Limb (tissue), 2 donors: ENCODE results near the gene AMOT.

ENCODE experiments used
- DNase-seq, 2 donors: peaks; one replicate each; pipeline ENCODE4 v3.0.0-alpha.2; 2016; ENCODE audit errors: extremely low spot score in 2 of 2

Gene AMOT

DNA sequence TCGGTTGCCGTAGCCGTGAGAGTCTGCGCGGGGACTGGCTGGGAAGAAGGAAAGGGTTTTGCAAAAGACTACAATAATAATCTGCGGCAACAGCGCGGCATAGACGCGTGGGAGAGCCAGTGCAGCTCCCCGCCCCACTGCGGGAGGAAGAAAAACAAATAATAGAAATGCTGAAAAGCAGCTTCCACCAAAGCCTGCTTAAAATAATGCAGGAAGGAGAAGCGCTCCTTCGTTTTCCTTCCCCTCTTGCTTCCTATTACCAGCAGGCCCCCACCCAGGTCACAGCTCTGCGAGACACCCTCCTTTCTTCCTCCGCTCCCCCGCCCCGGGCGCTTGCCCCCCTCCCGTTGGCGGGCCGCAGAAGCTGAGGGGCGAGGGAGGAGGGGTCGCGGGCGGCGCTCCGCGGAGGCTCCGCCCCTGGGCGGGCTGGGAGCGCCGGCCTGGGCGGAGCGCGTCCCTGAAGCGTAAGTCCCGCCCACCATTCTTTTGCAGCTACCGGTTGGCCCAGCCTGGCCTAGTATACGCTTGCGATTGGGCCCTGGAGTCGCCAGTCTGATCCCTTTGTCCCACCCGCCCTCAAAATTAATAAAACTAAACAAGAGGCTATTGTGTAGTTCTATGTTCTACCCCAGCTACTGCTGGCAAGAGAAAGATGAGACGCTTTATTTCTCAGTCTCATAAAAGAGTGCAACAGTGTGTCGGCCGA is 636 bp upstream of the AMOT start:
- peak; percentile 85 to 90 for DNase-seq

GRCh38 chrX:112839856-112840255 is 775 bp downstream of the AMOT start:
- no peak for DNase-seq

GRCh38 chrX:112837531-112837930 is 3.1 kb downstream of the AMOT start:
- DNase-seq: no peak

GRCh38 chrX:112835019-112835418 is 5.6 kb downstream of the AMOT start:
- DNase-seq: no peak

- peak in 1 of 2 donors; percentile 57 for DNase-seq
These were observed 6.4 kb downstream of the AMOT start for GRCh38 chrX:112834031-112834845.

DNA sequence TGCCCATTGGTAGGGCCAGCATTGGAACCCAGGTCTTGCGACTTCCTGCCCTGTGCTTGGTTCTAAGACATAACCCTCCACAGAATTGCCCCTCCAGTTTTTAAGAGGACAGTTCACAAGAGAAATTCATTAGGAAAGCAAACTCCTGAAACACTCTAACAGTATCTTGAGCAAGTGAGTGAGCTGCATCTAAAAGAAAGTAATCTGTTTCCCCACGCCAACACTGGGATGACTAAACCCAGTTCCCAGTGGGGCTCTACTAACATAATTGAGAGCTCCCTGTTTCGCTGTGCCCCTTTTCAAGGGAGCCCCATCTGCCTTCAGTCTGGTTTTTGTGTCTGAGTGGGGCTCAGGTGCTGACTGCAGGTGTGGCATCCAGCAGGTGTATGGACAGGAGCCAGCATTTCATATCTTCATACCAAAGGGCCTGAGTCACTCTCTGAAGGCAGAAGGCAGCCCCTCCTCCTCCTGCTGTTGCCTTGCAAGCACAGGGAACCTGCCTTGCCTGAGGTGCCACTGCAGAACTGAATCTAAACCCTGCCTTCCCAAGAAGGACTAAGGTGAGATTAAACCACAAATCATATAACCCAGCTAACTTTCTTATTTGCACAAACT is 8.0 kb downstream of the AMOT start:
- no peak for DNase-seq

GRCh38 chrX:112830540-112830939 is 10.1 kb downstream of the AMOT start:
- no peak for DNase-seq

- no peak for DNase-seq
These were observed 13.2 kb downstream of the AMOT start for GRCh38 chrX:112827292-112827903.

- no peak for DNase-seq
These were observed 14.6 kb downstream of the AMOT start for GRCh38 chrX:112826023-112826422.

DNA sequence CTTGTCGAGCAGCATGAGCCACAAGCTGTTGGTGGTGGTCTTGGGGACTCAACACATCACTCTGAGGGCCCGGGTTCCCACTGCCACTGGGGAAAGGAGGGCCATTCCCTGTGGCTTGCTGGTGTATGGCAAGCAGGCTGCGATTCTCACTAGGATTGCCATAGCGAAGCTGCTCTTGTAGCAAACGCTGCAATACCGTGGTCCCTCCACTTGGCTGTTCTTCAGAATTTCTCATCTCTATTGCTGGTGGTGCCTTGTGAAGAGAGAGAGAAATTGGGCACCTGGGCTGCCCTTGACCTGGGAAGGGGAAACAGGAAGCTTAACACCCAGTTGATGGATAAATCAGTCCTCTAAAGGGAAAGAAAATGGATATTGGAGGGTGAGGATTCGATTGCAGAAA is 17.7 kb downstream of the AMOT start:
- DNase-seq: no peak

- no peak for DNase-seq
These were observed 20.0 kb downstream of the AMOT start for GRCh38 chrX:112820364-112821268.

- no peak for DNase-seq
These were observed 20.8 kb downstream of the AMOT start for GRCh38 chrX:112819813-112820212.

GRCh38 chrX:112819008-112819640 is 21.5 kb downstream of the AMOT start:
- no peak for DNase-seq

DNA sequence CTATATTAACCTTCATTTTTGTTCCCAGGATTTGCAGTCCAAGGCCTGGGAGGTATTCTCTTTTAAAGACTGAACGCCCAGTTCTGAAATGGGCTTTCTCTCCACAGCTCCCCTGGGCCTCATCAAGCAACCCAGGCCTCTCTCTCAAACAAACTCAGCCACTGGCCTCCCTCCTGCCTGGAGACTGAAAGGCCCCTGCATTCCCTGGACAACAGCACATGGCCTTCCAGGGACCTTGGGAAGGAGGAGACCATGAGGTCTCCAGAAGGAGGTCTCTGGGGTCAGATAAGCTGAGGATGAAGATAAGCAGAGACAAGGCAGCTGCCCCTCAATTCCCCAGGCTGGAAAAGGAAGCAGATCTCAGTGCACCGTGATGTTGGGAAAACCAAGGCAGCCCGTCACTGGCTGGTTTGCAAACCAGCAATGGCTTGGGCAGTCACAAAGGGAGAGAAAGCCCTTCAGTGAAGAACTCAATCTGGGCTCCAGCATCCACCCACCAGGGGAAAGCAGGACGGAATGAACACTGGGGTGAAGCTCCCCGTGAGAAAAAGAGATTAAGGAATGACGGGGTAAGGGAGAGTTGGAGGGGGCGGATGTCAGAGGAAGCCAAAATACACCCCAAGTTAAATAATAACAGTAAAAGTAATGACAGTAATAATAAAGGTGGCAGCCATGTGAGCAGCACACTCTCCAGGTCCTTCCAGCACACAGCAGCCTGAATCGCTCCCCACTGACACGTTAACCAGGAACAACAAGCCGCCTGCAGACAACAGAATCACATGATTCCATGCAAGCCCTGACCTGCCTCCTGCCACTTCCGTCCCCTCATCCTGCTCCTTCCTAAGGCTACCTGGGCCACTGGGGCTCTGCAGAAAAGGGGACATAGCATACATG is 22.3 kb downstream of the AMOT start:
- DNase-seq: no peak

DNA sequence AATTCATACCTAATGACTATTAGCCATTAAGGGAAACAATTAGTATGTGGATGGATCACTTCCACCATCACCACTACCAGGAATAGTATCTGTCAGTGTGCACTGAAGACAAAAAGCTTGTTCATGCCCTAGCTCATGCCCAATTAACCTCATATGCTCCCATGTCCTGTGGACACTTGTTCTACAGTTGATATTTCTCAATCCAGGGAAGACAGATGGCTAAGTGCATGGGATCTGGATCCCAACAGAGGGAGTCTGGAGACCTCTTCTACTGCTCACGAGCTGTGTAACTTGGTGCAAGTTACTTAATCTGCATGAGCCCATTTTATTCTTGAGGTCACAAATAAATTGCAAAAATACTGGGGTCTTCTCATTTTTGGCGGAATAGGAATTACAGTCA is 23.7 kb downstream of the AMOT start:
- no peak for DNase-seq

- no peak for DNase-seq
These were observed 26.1 kb downstream of the AMOT start for GRCh38 chrX:112814496-112814895.

GRCh38 chrX:112812741-112813140 is 27.9 kb downstream of the AMOT start:
- DNase-seq: no peak

DNA sequence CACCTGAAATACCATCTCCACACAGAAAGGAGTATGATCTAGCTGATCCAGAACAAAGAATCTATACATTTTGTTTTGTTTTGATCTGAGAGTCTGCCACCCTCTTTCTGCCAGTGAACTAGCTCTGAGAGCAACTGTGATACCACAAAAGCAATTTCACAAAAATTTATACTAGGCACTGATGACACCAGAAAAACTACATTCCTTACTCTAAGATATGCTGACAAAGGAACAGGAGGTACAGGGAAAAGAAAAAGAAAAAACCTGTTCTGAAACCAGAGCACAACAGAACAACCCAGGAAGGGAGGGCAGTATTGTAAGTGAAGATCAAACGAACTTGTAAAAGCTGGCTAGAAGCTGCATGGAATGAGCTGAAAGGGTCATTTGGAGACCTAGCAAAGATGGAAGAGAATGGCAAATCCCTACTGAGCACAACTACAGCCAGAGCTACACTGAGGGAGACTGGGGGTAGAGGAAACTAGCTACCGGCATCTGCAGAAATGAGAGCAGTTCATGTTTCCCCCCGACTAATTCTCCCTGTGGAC is 31.9 kb downstream of the AMOT start:
- no peak for DNase-seq

DNA sequence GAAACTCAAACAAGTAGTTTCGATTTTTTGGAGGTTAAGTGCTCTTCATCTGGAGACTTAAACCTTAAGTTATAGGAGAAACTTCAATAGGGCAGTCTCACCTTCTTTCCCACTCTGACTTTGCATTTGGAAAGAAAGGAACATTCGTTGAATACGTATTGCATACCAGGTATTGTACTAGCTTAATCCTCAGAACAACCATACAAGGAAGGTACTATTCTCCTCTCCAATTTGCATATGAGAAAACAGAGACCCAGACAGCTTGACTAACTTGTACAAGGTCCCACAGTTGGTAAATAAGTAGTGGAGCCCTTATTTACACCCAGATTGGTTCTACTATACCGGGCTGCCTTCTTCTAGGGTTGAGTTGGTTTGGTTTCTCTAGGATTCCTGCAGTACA is 32.6 kb downstream of the AMOT start:
- DNase-seq: no peak
